ENCODE data around the gene MSN.
"Not testable (repeated sequence)": the region's sequence is repeated elsewhere in the genome, so short reads cannot be mapped to it uniquely, and the experiment has no call there.

Gene MSN

GRCh38 chrX:65723706-65724105 is 56.3 kb downstream of the MSN start:
- no peak for DNase-seq

GRCh38 chrX:65726715-65727114 is 59.3 kb downstream of the MSN start:
- DNase-seq: no peak

DNA sequence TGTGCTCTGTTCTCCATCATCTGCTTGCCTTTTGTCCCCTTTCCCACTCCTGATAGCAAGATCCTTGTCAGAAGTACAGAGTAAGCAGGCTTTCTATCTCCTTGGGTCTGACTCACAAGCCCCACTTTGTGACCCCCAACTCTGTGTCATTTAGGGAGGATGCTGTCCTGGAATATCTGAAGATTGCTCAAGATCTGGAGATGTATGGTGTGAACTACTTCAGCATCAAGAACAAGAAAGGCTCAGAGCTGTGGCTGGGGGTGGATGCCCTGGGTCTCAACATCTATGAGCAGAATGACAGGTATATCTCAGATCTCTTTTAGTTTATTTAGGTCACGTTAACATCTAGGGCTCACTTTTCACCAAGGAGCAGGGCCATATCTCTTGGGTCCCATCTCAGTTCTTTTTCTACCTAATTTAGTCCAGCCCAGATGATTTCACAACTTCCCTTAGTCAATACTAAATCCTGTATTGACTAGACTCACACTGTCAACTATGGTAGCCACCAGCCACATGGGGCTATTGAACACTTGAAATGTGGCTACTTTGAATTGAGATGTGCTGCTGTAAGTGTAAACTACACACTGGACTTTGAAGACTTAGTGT is 64.3 kb downstream of the MSN start:
- DNase-seq: no peak

DNA sequence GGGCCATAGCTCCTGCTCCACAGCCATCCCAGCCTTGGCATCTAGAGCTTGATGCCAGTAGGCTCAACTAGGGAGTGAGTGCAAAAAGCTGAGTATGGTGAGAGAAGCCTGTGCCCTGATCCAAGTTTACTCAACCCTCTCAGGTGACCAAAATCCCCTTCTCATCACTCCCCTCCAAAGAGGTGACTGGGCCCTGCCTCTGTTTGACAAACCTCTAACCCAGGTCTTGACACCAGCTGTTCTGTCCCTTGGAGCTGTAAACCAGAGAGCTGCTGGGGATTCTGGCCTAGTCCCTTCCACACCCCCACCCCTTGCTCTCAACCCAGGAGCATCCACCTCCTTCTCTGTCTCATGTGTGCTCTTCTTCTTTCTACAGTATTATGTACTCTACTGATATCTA is 73.5 kb downstream of the MSN start:
- no peak for DNase-seq

DNA sequence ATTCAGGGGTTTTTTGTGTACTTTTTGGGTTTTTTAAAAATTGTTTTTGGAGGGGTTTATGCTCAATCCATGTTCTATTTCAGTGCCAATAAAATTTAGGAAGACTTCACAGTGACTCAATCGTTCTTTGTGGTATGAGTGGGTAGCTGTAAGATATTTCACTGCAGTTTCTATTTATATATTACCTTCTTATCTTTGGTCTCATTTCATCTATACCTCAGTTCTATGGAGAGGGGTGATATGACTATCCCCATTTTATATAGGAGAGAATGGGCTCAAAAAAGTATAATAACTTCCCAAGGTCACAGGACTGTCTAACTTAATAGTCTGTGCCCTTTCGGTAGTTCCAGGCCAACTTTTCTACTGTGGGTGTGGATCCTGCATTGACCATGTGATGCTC is 74.4 kb downstream of the MSN start:
- DNase-seq: no peak

DNA sequence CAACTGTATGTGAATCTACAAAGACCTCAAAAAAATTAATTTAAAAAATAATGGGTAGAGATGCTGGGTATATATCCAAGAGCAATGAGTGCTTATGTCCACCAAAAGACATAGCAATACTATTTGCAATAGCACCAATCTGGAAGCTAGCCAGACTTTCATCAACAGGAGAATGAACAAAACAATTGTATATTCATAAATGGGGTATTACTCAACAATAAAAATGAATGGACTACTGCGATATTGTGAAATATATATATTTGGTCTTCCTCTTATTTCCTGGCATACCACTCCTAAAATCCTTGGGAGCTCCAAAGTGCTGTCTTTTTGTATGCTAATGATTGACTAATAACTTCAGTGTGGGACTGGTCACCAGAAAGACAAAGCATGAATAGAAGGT is 77.5 kb downstream of the MSN start:
- DNase-seq: peak; percentile 43

GRCh38 chrX:65745427-65745826 is 78.0 kb downstream of the MSN start:
- DNase-seq: no peak

- DNase-seq: no peak
Measured at GRCh38 chrX:65745992-65746391, 78.5 kb downstream of the MSN start.

DNA sequence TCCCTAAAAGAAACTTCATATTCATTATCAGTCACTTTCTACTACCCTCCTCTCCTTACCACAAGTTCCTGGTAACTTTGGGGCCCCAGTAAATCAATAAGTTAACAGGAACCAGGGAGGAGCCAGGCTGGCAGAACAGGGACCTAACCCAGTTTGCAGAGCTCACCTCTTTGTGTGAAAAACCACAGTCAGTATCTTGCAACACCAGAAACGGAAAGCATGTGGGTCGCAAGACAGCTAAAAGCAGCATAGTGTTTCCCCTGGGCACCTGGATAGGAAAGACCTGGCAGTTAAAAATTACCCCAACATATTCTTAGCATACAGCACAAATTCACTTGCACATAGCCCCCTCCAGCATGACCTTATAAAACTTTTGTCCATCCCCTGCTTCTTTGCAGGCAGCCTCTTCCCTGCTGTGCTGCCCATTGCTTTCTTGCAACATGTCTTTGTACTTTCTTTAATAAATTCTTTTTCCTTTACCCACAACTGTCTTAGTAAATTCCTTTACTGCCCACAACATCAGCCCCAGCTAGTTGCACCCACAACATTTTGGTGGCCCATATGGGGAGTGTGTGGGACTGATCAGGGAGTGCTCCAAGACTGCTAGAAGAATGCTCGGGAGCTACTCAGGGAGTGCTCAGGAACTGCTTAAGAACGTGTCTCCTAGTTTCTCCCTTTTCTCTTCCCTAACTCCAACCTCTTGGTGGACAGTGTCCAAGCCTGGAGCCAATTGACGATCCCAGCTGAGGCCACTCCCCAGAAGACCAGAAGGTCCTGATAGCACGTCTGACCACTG is 83.4 kb downstream of the MSN start:
- DNase-seq: no peak

- DNase-seq: no peak
Measured at GRCh38 chrX:65751519-65751918, 84.1 kb downstream of the MSN start.

- DNase-seq: no peak
Measured at GRCh38 chrX:65752294-65752693, 84.8 kb downstream of the MSN start.

- no peak for DNase-seq
Measured at GRCh38 chrX:65755786-65756185, 88.3 kb downstream of the MSN start.

DNA sequence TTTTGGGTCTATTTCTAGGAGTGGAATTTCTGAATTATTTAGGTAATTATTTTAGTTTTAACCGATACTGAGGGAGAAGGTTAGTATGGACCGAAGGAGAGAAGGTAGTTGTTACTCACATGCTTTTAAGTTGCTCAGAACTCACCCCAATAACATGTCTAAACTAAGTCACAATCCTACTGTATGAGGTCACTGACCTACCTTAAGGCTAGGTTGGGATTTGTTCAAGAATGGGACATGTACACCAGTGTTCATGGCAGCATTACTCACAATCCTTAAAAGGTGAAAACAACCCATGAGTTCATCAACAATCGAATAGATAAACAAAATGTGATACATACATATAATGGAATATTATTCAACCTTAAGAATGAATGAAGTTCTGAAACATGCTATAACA is 90.5 kb downstream of the MSN start:
- DNase-seq: no peak

GRCh38 chrX:65758505-65758904 is 91.1 kb downstream of the MSN start:
- DNase-seq: no peak

DNA sequence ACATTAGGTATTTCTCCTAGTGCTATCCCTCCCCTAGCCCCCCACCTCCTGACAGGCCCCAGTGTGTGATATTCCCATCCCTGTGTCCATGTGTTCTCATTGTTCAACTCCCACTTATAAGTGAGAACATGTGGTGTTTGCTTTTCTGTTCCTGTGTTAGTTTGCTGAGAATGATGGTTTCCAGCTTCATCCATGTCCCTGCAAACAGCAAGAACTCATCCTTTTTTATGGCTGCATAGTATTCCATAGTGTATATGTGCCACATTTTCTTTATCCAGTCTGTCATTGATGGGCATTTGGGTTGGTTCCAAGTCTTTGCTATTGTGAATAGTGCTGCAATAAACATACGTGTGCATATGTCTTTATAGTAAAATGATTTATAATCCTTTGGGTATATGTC is 92.1 kb downstream of the MSN start:
- DNase-seq: not testable (repeated sequence)

DNA sequence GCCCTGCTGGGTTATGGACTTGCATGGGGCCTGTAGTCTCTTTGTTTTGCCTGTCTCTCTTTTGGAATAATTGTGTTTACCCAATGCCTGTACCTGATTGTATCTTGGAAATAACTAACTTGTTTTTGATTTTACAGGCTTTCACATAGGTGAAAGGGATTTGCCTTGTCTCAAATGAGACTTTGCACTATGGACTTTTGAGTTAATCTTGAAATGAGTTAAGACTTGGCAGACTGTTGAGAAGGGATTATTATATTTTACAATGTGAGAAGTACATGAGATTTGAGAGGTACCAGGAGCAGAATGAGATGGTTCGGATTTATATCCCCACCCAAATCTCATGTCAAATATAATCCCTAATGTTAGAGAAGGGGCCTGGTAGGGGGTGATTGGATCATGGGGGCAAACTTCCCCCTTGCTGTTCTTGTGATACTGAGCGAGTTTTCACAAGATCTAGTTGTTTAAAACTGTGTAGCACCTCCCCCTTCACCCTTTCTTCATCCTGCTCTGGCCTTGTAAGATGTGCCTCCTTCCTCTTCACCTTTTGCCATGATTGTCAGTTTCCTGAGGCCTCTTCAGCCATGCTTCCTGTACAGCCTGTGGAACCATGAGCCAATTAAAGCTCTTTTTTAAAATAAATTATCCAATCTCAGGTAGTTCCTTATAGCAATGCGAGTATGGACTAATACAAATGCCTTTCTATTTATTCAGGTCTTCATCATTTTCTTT is 102.3 kb downstream of the MSN start:
- no peak for DNase-seq

GRCh38 chrX:65772842-65773241 is 105.4 kb downstream of the MSN start:
- DNase-seq: no peak

DNA sequence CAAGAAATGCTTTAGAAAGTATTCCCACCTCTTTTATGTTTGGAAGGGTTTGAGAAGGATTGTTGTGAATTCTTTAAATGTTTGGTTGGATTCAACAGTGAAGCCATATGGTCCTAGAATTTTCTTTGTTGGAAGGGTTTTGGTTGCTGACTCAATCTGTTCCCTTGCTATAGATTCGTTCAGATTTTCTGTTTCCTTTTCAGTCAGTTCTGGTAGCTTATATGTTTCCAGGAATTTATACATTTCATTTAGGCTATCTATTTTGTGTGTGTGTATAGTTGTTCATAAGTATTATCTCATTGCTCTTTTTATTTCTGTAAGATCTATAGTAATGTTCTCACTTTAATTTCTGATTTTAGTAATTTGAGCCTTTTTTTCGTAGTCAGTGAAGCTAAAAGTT is 114.4 kb downstream of the MSN start:
- no peak for DNase-seq

- DNase-seq: no peak
Measured at GRCh38 chrX:65783746-65784145, 116.3 kb downstream of the MSN start.
